MM.1S (cell line): ENCODE results near the gene ELOF1.
"Not testable (repeated sequence)": the region's sequence is repeated elsewhere in the genome, so short reads cannot be mapped to it uniquely, and the experiment has no call there.

Source experiments
- DNase-seq: peaks from one replicate; pipeline ENCODE4 v3.0.0-alpha.2; 2015
- H2AFZ ChIP-seq: fragments of 300-600 bp; sonication (generic); 2 replicates; pipeline ENCODE4 v1.6.0; 2016; ENCODE audit warnings: antibody characterized with exemption, low read length
- H3F3A ChIP-seq: fragments of 300-600 bp; sonication (generic); 2 replicates; pipeline ENCODE4 v1.6.1; 2016; ENCODE audit warnings: mild to moderate bottlenecking, antibody characterized with exemption, low read length, moderate library complexity, mixed read lengths; ENCODE audit not compliant: insufficient read depth
- H3K27ac ChIP-seq: fragments of 300-600 bp; sonication (generic); 2 replicates; pipeline ENCODE4 v1.5.1; 2016; ENCODE audit warnings: mild to moderate bottlenecking, low read length
- H3K27me3 ChIP-seq: fragments of 300-600 bp; sonication (generic); replicated peaks from 2 replicates; pipeline ENCODE4 v1.6.0; 2016; ENCODE audit warnings: low read length; ENCODE audit not compliant: insufficient read depth
- H3K36me3 ChIP-seq: fragments of 300-600 bp; sonication (generic); replicated peaks from 2 replicates; pipeline ENCODE4 v1.6.1; 2016; ENCODE audit warnings: mild to moderate bottlenecking, low read length, mixed read lengths; ENCODE audit not compliant: insufficient read depth
- H3K4me1 ChIP-seq: fragments of 300-600 bp; sonication (generic); 2 replicates; pipeline ENCODE4 v1.6.1; 2016; ENCODE audit warnings: low read length, mixed read lengths
- H3K4me2 ChIP-seq: fragments of 300-600 bp; sonication (generic); 2 replicates; pipeline ENCODE4 v1.6.0; 2016; ENCODE audit warnings: low read depth, low read length
- H3K4me3 ChIP-seq: fragments of 300-600 bp; sonication (generic); 2 replicates; pipeline ENCODE4 v1.5.1; 2016; ENCODE audit warnings: low read length, mixed read lengths
- H3K79me2 ChIP-seq: fragments of 300-600 bp; sonication (generic); 2 replicates; pipeline ENCODE4 v1.6.1; 2016; ENCODE audit warnings: mixed run types, low read length, mixed read lengths
- H3K9ac ChIP-seq: fragments of 300-600 bp; sonication (generic); 2 replicates; pipeline ENCODE4 v1.6.1; 2016; ENCODE audit warnings: low read length, mixed read lengths
- H3K9me2 ChIP-seq: fragments of 300-600 bp; sonication (generic); replicated peaks from 2 replicates; pipeline ENCODE4 v1.6.1; 2016; ENCODE audit warnings: mild to moderate bottlenecking, low read length, mixed read lengths; ENCODE audit not compliant: insufficient read depth
- H3K9me3 ChIP-seq: fragments of 300-600 bp; sonication (generic); replicated peaks from 2 replicates; pipeline ENCODE4 v1.6.1; 2016; ENCODE audit warnings: mild to moderate bottlenecking, low read length, mixed read lengths; ENCODE audit not compliant: insufficient read depth
- H4K20me1 ChIP-seq: fragments of 300-600 bp; sonication (generic); 2 replicates; pipeline ENCODE4 v1.6.1; 2016; ENCODE audit warnings: mild to moderate bottlenecking, low read length, moderate library complexity, mixed read lengths; ENCODE audit not compliant: insufficient read depth
- EZH2 ChIP-seq: fragments of 300-600 bp; sonication (generic); optimal IDR thresholded peaks from 2 replicates; pipeline ENCODE3; 2017; ENCODE audit warnings: low read depth, mild to moderate bottlenecking, antibody characterized with exemption, low read length, mixed read lengths
- EZH2phosphoT487 ChIP-seq: fragments of 300-600 bp; sonication (generic); IDR thresholded peaks from 2 replicates; pipeline ENCODE4 v1.6.1; 2018; ENCODE audit warnings: antibody characterized with exemption, low read length
- TF ChIP-seq, protein P1 (sequence below): fragments of 300-600 bp; sonication (generic); IDR thresholded peaks from 2 replicates; pipeline ENCODE4 v1.5.1; 2016; ENCODE audit warnings: antibody characterized with exemption, low read length, mixed read lengths

The ELOF1 gene

DNA sequence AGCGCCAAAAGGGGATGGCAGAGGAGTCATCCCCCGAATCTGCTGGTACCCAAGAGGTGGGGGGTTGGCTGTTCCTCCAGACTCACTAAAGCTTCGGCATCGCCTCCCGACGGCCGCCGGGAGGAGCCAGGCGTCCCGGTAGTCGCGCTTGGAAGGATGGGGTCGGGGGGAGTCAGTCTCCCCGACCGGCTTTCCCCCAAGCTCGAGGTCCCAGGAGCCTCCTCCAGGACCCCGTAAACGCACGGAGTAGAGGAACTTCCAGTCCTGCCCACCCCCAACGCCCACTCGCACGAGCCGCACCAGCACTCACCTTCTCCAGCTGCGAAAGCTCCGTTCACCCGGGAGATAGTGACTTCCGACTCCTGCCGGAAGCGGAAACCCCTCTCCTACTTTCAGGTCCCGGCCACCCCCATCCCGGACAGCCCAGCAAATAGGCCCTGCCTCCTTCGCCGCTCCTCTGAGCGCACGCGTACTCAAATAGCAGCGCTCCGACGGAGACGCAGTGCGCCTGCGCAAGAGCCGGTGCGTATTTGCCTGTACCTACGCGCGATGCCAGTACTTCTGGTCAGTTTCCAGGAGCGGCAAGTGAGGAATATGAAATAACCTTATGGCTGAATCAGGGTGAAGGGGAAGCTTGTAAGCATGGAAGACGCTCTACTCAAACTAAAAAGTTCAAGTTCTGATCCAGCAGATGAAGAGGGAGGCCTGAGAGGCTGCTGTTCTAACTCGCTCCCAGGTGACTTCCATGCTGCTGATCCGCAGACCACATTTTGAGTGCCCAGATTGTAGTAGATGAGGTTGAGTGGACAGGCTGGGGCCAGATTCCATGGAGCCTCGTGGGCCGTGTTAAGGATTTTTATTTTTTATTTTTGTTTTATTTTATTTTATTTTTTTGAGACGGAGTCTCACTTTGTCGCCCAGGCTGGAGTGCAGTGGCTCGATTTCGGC is at the start of gene ELOF1:
TSS of gene ELOF1 (minus strand) at position 350 of the 948 bp plus-strand sequence. CDS start 4,883 bp downstream, outside the sequence.
- H4K20me1 ChIP-seq, result no peaks in the 10 kb centered on the region
- TF ChIP-seq EZH2phosphoT487 (no peak), EZH2 (no peak)
- TF ChIP-seq, protein P1, sequence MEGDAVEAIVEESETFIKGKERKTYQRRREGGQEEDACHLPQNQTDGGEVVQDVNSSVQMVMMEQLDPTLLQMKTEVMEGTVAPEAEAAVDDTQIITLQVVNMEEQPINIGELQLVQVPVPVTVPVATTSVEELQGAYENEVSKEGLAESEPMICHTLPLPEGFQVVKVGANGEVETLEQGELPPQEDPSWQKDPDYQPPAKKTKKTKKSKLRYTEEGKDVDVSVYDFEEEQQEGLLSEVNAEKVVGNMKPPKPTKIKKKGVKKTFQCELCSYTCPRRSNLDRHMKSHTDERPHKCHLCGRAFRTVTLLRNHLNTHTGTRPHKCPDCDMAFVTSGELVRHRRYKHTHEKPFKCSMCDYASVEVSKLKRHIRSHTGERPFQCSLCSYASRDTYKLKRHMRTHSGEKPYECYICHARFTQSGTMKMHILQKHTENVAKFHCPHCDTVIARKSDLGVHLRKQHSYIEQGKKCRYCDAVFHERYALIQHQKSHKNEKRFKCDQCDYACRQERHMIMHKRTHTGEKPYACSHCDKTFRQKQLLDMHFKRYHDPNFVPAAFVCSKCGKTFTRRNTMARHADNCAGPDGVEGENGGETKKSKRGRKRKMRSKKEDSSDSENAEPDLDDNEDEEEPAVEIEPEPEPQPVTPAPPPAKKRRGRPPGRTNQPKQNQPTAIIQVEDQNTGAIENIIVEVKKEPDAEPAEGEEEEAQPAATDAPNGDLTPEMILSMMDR, result peak; percentile 30
- no peaks in the 10 kb centered on the region for H3K9me2 ChIP-seq
- H3F3A ChIP-seq, result peaks cover 7% of the 10 kb centered on the region
- peak within 1 kb of the TSS; percentile 83 for H3K4me2 ChIP-seq
- peak within 1 kb of the TSS; percentile 94 for H2AFZ ChIP-seq
- H3K27ac ChIP-seq, result peak within 1 kb of the TSS; percentile 57; the same call in 1 of the 2 replicates
- no peaks in the 10 kb centered on the region for H3K9me3 ChIP-seq
- H3K4me1 ChIP-seq, result peaks cover 6% of the 10 kb centered on the region; the same call in 1 of the 2 replicates
- peak within 1 kb of the TSS; percentile 79 for H3K4me3 ChIP-seq
- no peaks in the 10 kb centered on the region for H3K36me3 ChIP-seq
- no peaks in the 10 kb centered on the region for H3K27me3 ChIP-seq
- H3K9ac ChIP-seq, result peak within 1 kb of the TSS; percentile 71
- H3K79me2 ChIP-seq, result peaks cover 35% of the 10 kb centered on the region
- DNase-seq, result peak; percentile 99

GRCh38 chr19:11606484-11606883 is 47.5 kb upstream of the ELOF1 start:
- H3K27me3 ChIP-seq, result no peaks in the 10 kb centered on the region
- H3K9me2 ChIP-seq, result no peaks in the 10 kb centered on the region
- H3K4me1 ChIP-seq, result no peaks in the 10 kb centered on the region
- H3K9ac ChIP-seq, result no peak overlapping the region
- no peak overlapping the region for H2AFZ ChIP-seq
- H3K79me2 ChIP-seq, result no peaks in the 10 kb centered on the region
- H3K9me3 ChIP-seq, result no peaks in the 10 kb centered on the region
- no peaks in the 10 kb centered on the region for H3K36me3 ChIP-seq
- no peaks in the 10 kb centered on the region for H4K20me1 ChIP-seq
- no peak overlapping the region for H3K4me3 ChIP-seq
- H3K4me2 ChIP-seq, result no peak overlapping the region
- DNase-seq, result no peak
- H3K27ac ChIP-seq, result no peak overlapping the region
- TF ChIP-seq, protein P1, result no peak
- TF ChIP-seq EZH2phosphoT487 (no peak), EZH2 (no peak)
- H3F3A ChIP-seq, result no peaks in the 10 kb centered on the region

DNA sequence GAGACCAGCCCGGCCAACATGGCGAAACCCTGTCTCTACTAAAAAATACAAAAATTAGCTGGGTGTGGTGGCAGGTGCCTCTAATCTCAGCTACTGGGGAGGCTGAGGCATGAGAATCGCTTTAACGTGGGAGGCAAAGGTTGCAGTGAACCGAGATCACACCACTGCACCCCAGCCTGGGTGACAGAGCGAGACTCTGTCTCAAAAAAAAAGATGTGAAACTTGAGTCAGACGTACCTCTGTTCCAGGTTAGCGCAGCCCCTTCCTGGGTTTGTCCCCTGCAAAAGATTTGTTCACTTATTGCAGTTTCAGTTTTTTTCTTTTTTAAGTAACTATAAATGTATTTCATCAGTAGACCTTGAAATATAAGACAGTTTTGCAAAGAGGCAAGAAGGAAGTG is 40.7 kb upstream of the ELOF1 start:
- H3K9me3 ChIP-seq, H3K27me3 ChIP-seq, H4K20me1 ChIP-seq, H3K27ac ChIP-seq, H3K4me1 ChIP-seq, H3K4me3 ChIP-seq, H3K4me2 ChIP-seq, H3K9ac ChIP-seq, H3K36me3 ChIP-seq, H2AFZ ChIP-seq, H3F3A ChIP-seq, DNase-seq, H3K9me2 ChIP-seq: not testable (repeated sequence)
- H3K79me2 ChIP-seq, result peaks cover 22% of the 10 kb centered on the region

- Histone ChIP-seq H2AFZ (no peak overlapping the region), H3K36me3 (no peaks in the 10 kb centered on the region), H4K20me1 (no peaks in the 10 kb centered on the region), H3K9me2 (no peaks in the 10 kb centered on the region), H3F3A (no peaks in the 10 kb centered on the region), H3K9ac (no peak overlapping the region), H3K4me1 (no peaks in the 10 kb centered on the region), H3K27me3 (no peaks in the 10 kb centered on the region), H3K79me2 (peaks cover 22% of the 10 kb centered on the region), H3K4me3 (no peak overlapping the region), H3K4me2 (no peak overlapping the region), H3K27ac (no peak overlapping the region), H3K9me3 (no peaks in the 10 kb centered on the region)
- no peak for TF ChIP-seq EZH2
- no peak for TF ChIP-seq EZH2phosphoT487
- TF ChIP-seq, protein P1, result no peak
- no peak for DNase-seq
Measured at GRCh38 chr19:11598746-11599145, 39.7 kb upstream of the ELOF1 start.
